ENCODE results near the gene RNASE7.
"Not testable (repeated sequence)": the region's sequence is repeated elsewhere in the genome, so short reads cannot be mapped to it uniquely, and the experiment has no call there.

Gene RNASE7

GRCh38 chr14:21023817-21024584 lies 18.2 kb upstream of the RNASE7 start:
- no peak for DNase-seq (ENCODE audit: low read depth, low spot score)

GRCh38 chr14:21024585-21025370 lies 17.4 kb upstream of the RNASE7 start, which contains the start of gene NDRG2:
Gene NDRG2 (minus strand): TSS chr14:21025061. CDS start chr14:21023315, 1,746 bp downstream.
- DNase-seq (ENCODE audit: low read depth, low spot score): no peak

DNA sequence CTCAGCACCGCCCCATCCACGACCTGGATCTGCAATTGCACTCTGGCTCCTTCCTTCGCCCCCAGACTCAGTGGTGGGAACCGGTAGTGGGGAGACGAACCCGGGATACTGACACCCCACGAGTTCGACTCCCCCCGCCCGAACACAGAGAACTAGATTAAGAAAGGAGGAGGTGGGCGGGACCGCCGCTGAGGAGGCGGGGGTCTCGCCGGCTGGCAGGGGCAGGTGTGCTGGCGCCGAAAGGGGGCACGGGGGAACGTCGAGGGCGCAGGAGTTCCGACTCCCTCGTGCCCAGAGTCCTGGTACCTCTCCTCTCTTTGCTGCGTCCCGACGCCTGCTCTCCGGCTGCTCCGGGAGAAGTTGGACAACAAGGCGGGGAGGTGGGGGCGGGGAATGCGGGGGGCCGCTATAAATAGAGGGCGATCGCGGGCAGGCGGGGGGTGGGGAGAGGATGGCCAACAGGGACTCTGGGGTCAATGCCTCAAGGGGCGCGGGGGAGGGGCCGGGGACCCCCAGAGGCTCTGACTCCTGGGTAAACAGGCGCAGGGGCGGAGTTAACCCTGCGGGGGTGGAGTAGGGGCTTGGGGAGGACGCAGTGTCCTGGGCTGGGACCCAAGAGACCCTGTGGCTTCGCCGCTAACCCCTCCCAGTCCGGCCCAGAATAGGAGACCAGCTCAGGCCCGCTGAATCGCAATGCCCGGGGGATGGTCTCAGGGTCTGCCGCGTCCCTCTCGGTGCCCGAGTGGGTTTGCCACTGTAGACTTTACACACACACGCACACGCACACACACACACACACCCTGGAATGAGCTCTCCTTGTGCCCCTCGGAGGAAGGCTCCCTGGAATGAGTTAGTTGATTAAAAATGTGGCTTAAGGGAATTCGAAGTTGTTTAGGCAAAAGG lies 16.5 kb upstream of the RNASE7 start:
- DNase-seq (ENCODE audit: low read depth, low spot score): no peak

- no peak for DNase-seq (ENCODE audit: low read depth, low spot score)
These were observed 15.7 kb upstream of the RNASE7 start for GRCh38 chr14:21026274-21026987.

GRCh38 chr14:21026988-21027315 lies 15.2 kb upstream of the RNASE7 start:
- no peak for DNase-seq (ENCODE audit: low read depth, low spot score)

DNA sequence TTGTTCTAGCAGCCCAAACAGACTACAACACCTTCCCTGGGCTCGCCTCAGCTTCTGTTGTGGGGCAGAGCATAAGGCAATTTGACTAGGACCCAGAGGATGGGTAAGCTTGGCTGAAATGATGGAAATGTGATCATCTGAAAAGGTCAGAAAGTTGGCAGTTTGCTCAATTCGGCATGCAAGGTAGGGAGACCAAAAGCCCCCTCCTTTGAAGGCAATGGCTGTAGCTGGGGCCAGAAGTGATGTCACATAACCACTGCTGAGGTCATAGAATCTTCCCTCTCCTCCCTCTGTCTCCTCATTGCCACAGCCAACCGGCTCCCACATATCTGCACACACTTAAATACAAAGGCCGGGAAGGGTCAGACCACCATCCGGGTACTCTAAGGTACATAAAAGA lies 12.2 kb upstream of the RNASE7 start, which contains the start of gene TPPP2:
TSS of gene TPPP2 (plus strand) at position 301 of the 400 bp plus-strand sequence. CDS start 365 bp downstream, outside the sequence.
- DNase-seq (ENCODE audit: low read depth, low spot score): no peak

- DNase-seq (ENCODE audit: low read depth, low spot score): no peak
These were observed 11.6 kb upstream of the RNASE7 start for GRCh38 chr14:21030531-21030930.

GRCh38 chr14:21032326-21033132 lies 9.6 kb upstream of the RNASE7 start:
- DNase-seq (ENCODE audit: low read depth, low spot score): no peak

GRCh38 chr14:21033133-21033698 lies 8.9 kb upstream of the RNASE7 start:
- no peak for DNase-seq (ENCODE audit: low read depth, low spot score)

- no peak for DNase-seq (ENCODE audit: low read depth, low spot score)
These were observed 7.5 kb upstream of the RNASE7 start, which contains the start of gene RNASE13 for GRCh38 chr14:21034707-21035106. Gene RNASE13 (minus strand): TSS chr14:21034807. CDS start chr14:21034288, 519 bp downstream.

DNA sequence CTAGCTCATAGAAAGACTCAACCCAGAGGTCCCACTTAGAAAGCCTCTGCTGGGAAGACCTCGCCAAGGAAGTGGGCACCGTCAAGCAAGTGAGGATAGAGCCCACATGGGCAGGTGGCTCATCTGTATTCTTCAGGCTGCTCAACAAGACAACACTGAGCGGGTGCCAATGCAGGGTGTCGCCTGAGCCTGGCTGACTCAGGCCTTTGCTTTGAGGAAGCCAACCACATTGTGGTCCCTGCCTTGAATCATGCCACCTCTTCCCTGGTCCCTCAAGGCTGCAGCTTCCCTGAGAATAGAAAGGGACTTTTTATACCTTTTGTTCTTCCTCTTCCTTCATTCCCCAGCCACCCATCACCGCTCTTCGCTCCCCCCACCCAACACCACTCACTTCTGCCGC lies 5.4 kb upstream of the RNASE7 start:
- no peak for DNase-seq (ENCODE audit: low read depth, low spot score)

GRCh38 chr14:21037156-21037555 lies 5.0 kb upstream of the RNASE7 start:
- DNase-seq (ENCODE audit: low read depth, low spot score): no peak

GRCh38 chr14:21038441-21039422 lies 3.4 kb upstream of the RNASE7 start:
- no peak for DNase-seq (ENCODE audit: low read depth, low spot score)

- no peak for DNase-seq (ENCODE audit: low read depth, low spot score)
These were observed 2.4 kb upstream of the RNASE7 start for GRCh38 chr14:21039585-21040369.

- DNase-seq (ENCODE audit: low read depth, low spot score): no peak
These were observed 1.7 kb upstream of the RNASE7 start for GRCh38 chr14:21040370-21040925.

- DNase-seq (ENCODE audit: low read depth, low spot score): not testable (repeated sequence)
These were observed 1.2 kb upstream of the RNASE7 start for GRCh38 chr14:21040941-21041340.

GRCh38 chr14:21042918-21043317 lies 756 bp downstream of the RNASE7 start:
- DNase-seq (ENCODE audit: low read depth, low spot score): no peak
